NCI-H748 (cell line): Measurements from ENCODE around the gene CEACAM16.
A peak's percentile ranks its signal among the peaks of the same experiment; 100 is the strongest.
"Not testable (repeated sequence)": the region's sequence is repeated elsewhere in the genome, so short reads cannot be mapped to it uniquely, and the experiment has no call there.

Experiments
- DNase-seq: peaks from one replicate; lab custom pipeline; 2025; ENCODE audit not compliant: unreplicated experiment; lab: John Stamatoyannopoulos, UW

CEACAM16 gene, protein sequence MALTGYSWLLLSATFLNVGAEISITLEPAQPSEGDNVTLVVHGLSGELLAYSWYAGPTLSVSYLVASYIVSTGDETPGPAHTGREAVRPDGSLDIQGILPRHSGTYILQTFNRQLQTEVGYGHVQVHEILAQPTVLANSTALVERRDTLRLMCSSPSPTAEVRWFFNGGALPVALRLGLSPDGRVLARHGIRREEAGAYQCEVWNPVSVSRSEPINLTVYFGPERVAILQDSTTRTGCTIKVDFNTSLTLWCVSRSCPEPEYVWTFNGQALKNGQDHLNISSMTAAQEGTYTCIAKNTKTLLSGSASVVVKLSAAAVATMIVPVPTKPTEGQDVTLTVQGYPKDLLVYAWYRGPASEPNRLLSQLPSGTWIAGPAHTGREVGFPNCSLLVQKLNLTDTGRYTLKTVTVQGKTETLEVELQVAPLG

DNA sequence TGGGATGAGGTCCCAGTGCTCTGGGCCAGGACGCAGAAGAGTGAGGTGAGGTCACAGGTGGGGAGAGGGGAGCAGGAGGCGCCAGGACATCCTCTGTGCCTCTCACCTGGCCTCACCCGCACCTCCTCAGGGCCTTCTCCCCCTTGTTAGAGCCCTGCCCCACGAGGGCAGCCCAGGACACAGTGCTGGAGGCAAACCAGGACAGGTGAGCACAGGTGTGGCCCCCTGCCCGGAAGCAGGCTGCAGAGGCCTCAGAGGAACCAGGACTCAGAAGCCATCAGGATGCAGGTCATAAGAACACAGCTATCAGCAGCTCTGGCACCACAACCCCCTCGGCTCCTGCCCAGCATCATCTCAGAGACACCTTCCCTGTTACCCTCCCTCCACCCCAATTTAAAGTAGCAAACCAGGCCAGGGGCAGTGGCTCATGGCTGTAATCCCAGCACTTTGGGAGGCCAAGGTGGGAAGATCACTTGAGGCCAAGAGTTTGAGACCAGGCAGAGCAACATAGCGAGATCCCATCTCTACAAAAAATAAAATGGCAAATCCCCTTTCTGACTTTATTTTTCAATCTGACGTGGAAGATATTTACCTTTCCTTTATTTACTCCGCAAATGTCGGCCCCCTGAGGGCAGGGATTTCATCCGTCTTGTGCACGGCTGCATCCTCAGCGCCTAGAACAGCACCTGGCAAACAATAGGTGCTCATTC, at the start of gene CEACAM16:
Gene CEACAM16 (plus strand): TSS at position 660 of the 710 bp plus-strand sequence. CDS start 2,306 bp downstream, outside the sequence.
- no peak for DNase-seq

- DNase-seq, result no peak
These were observed 49.3 kb upstream of the CEACAM16 start for GRCh38 chr19:44649578-44650145.

DNA sequence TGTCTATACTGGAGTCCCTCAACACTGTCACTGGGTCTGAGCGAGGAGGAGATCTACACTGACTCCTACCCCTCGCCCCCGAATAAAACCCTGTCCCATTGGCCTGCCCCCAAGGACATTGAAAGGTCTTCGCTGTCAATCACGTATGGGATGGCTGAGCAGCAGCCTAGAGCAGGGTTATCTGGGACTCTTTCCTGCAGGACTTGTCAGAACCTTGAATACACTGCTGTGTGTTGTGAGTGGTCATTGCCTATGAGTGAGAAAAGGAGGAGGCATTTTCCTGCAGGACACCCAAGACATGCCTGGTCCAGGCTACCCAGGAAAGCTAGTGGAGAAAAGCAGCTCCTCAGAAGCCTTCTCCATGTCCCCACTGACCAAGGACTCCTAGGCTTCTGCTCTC, 45.6 kb upstream of the CEACAM16 start:
- DNase-seq, result no peak

DNA sequence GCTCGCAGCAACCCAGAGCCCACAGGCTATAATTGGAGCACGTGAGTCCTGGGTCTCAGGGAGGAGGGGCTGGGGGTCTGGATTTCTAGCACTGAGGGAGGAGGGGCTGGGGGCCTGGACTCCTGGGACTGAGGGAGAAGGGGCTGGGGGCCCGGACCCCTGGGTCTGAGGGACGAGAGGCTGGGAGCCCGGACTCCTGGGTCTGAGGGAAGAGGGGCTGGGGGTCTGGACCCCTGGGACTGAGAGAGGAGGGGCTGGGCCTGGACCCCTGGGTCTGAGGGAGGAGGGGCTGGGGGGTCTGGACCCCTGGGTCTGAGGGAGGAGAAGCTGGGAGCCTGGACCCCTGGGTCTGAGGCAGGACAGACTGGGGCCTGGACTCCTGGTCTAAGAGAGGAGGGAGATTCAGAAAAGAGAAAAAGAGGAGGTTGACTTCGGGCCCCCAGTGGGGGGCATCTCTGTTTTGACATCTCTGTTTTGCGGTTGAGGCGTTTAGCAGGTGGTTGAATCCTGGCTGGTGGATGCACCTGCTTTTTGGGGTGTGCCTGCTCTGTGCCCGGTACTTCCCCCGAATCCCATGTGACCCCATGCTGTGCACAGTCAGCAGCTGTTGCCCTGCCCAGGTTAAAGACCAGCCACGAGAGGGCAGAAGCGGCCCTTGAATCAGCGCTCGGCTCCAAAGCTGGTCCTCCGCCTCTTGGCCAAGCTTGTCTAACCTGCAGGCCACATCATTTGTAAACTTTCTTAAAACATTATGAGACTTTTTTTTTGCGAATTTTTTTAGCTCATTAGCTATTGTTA, 44.8 kb upstream of the CEACAM16 start:
- peak; percentile 54 for DNase-seq

- peak; percentile 64 for DNase-seq
These were observed 41.6 kb upstream of the CEACAM16 start for GRCh38 chr19:44657211-44657921.

- no peak for DNase-seq
These were observed 40.8 kb upstream of the CEACAM16 start for GRCh38 chr19:44658069-44658733.

GRCh38 chr19:44660081-44660480, 38.9 kb upstream of the CEACAM16 start:
- DNase-seq, result no peak

DNA sequence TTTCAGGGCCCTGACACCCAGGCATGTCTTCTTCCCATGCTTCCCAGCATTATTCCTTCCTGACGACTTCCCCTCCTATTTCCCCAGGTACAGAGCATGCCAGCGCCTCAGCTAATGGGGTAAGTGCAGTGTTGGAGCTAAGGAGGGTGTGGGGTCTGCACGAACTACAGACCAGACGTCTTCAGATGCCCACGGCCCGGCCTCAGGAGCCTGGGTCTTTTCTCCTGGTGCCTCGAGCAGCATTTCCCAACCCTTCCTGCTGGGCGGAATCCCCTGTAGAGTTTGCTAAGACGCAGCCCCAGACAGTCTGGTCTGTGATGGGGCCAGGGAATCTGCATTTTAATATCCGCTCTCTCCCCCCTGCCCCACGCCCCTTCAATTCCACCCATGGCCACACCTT, 37.7 kb upstream of the CEACAM16 start:
- no peak for DNase-seq

GRCh38 chr19:44661904-44662303, 37.0 kb upstream of the CEACAM16 start:
- no peak for DNase-seq

DNA sequence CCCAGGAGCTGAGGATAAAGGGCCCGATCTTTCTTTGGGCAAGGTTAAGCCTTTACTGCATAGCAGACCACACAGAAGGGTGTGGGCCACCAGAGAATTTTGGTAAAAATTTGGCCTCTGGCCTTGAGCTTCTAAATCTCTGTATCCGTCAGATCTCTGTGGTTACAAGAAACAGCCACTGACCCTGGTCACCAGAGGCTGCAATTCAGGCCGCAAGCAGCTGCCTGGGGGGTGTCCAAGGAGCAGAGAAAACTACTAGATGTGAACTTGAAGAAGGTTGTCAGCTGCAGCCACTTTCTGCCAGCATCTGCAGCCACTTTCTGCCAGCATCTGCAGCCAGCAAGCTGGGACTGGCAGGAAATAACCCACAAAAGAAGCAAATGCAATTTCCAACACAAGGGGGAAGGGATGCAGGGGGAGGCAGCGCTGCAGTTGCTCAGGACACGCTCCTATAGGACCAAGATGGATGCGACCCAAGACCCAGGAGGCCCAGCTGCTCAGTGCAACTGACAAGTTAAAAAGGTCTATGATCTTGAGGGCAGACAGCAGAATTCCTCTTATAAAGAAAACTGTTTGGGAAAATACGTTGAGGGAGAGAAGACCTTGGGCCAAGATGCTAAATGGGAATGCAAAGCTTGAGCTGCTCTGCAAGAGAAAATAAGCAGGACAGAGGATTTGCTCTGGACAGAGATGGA, 36.1 kb upstream of the CEACAM16 start:
- no peak for DNase-seq

- no peak for DNase-seq
These were observed 35.0 kb upstream of the CEACAM16 start for GRCh38 chr19:44663996-44664395.

DNA sequence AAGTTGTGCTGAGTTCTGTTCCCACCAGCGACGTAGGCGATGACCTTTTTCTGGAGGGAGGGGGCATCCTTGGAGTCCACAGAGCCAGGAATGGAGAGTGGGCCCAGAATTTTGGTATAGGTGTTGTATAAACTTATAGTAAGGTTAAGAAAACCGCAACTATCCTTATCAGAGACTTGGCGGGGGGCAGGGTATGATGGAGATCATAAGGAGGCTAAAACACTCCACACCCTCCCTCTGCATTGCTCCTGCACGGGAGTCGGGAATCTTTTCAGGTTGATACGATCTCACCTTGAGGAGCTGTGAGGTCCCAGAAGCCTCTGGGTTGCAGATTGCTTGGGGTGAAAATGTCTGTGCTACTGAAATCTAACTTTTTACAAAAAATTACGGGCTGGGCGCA, 34.0 kb upstream of the CEACAM16 start:
- no peak for DNase-seq

- peak; percentile 40 for DNase-seq
These were observed 31.9 kb upstream of the CEACAM16 start for GRCh38 chr19:44666852-44667556.

DNA sequence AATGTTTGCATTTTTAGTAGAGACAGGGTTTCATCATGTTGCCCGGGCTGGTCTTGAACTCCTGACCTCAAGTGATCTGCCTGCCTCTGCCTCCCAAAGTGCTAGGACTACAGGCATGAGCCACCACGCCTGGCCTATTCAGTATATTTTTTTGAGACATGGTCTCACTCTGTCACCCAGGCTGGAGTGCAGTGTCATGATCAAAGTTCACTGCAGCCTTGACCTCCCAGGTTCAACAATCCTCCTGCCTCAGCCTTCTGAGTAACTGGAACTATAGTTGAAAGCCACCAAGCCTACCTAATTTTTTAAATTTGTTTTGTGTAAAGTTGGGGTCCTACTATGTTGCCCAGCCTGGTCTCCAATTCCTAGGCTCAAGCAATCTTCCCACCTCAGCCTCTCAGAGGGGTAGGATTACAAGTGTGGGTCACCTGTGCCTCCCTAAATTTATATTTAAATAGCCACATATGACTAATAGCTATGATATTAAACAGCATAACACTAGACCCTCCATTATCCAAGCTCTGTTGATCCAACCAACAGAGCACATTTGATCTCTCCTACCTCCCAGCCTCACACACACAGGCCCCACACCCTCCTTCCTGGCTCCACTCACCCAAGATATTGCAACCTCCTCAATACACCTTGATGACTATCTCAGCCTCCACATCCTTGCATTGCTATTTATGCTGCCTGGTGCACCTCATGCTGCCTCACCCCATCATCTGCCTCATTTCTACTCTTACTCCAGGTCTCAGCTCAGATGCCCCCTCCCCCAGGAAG, 29.8 kb upstream of the CEACAM16 start:
- DNase-seq, result no peak

GRCh38 chr19:44670027-44670426, 28.9 kb upstream of the CEACAM16 start:
- DNase-seq, result not testable (repeated sequence)

- DNase-seq, result peak; percentile 17
These were observed 27.6 kb upstream of the CEACAM16 start, which contains the start of gene CEACAM19 for GRCh38 chr19:44671400-44671799. Gene CEACAM19, plus strand, starts transcription at chr19:44671482. Its CDS starts 450 bp downstream, at chr19:44671932.

DNA sequence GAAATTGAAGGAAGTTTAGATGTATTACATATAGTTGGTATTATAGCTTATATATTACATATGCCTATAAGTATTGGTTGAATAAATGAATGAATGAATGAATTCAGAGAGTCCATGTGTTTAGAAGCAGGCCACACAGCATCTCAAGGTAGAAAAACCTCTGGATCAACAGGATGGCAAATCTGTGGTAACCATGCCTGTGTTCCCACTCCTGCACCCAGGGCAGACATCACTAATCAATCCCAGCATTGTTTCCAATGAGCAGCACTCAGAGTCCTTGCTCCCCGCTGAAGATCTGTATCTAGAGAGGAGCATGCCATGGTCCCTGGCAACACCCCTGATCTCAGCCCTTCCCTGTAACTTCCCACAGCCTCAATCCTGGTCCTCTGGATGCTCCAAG, 26.7 kb upstream of the CEACAM16 start:
- no peak for DNase-seq

DNA sequence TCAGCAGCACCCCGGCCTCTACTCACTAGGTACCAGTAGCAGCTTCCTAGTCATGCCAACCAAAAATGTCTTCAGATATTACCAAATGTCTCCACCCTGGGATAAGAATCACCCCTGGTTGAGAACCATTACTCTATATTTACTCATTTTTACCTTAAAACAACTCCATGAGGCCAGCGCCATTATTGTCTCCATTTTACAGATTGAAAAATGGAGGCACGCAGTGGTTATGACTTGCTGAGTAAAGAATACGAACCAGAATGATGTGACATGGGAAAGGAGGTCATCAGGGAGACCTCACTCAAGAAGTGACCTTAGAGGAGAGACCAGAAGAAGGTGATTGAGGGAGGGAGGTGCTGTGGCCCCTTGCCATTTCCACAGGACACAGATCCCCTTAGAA, 25.4 kb upstream of the CEACAM16 start:
- DNase-seq, result no peak
